K562 (cell line): ENCODE measurements around the gene BEST2. TPM values are rescaled to one million over a fixed set of nuclear protein-coding genes. Genes with fewer than 3 reads are reported as not detected.

Experiments used
- CREB3 ChIP-seq: fragments of 450-650 bp; conservative IDR thresholded peaks from 2 replicates; pipeline ENCODE4 v1.6.1; 2016; ENCODE audit warnings: missing genetic modification characterization, low read depth, mild to moderate bottlenecking, missing compliant biosample characterization, moderate library complexity
- HDAC1 ChIP-seq, 2 experiments: fragments of 450-650 bp; IDR thresholded peaks; 2 replicates each; pipeline ENCODE4 v1.6.1; 2016 to 2017; ENCODE audit warnings: inconsistent platforms in 1 of 2, mild to moderate bottlenecking in 1 of 2, moderate library complexity in 1 of 2
- L3MBTL2 ChIP-seq: fragments of 450-650 bp; IDR thresholded peaks from 2 replicates; pipeline ENCODE4 v1.6.1; 2016; ENCODE audit warnings: mild to moderate bottlenecking, moderate library complexity
- MAX ChIP-seq: sonication (generic); formaldehyde crosslinking; IDR thresholded peaks from 2 replicates; pipeline ENCODE4 v1.9.0; 2022; ENCODE audit warnings: mild to moderate bottlenecking, missing genetic modification reagents
- NONO ChIP-seq, 2 experiments: fragments of 200-400 bp in 1 of 2; fragments of 450-650 bp in 1 of 2; formaldehyde crosslinking in 1 of 2; IDR thresholded peaks; 2 replicates each; pipeline ENCODE4 v1.6.1; 2017; ENCODE audit warnings: low read depth in 2 of 2, mild to moderate bottlenecking in 2 of 2, moderate library complexity in 2 of 2, low read length in 1 of 2
- RAD51 ChIP-seq: fragments of 450-650 bp; IDR thresholded peaks from 2 replicates; pipeline ENCODE4 v1.7.1; 2016; ENCODE audit warnings: low read depth, mild to moderate bottlenecking, borderline replicate concordance
- RBFOX2 ChIP-seq: fragments of 200-400 bp; formaldehyde crosslinking; IDR thresholded peaks from 2 replicates; pipeline ENCODE4 v1.6.1; 2017; ENCODE audit warnings: low read depth, mild to moderate bottlenecking, low read length, moderate library complexity
- TOE1 ChIP-seq, 2 experiments: fragments of 450-650 bp in 1 of 2; sonication (generic) in 1 of 2; formaldehyde crosslinking in 1 of 2; IDR thresholded peaks; 2 replicates each; pipeline versions ENCODE4 v1.7.1 to v1.8.0; 2016 to 2022; ENCODE audit warnings: borderline replicate concordance in 2 of 2, mild to moderate bottlenecking in 2 of 2, antibody characterized with exemption in 1 of 2, inconsistent platforms in 1 of 2, low read depth in 1 of 2, missing genetic modification reagents in 1 of 2, moderate library complexity in 1 of 2
- ZNF445 ChIP-seq: fragments of 250-450 bp; sonication (Bioruptor Pico); IDR thresholded peaks from 2 replicates; pipeline ENCODE4 v1.4.0; 2020; ENCODE audit warnings: low read depth, mild to moderate bottlenecking, moderate library complexity
- ZNF609 ChIP-seq: sonication (generic); formaldehyde crosslinking; IDR thresholded peaks from 2 replicates; pipeline ENCODE4 v1.8.1; 2023; ENCODE audit warnings: missing genetic modification reagents, mild to moderate bottlenecking, borderline replicate concordance
- polyA plus RNA-seq, 8 experiments: library from polyadenylated mRNA; depleted of rRNA in 4 of 8; stranded (reverse) in 5 of 8; unstranded in 3 of 8; fragments of >200 nt; fragmentation: Nextera tagmentation in 2 of 8; fragmentation: Illumina TruSeq in 1 of 8; extraction: Ambion mirVana in 2 of 8; extraction: Trizol in 1 of 8; gene quantifications; 2 replicates each; pipeline versions ENCODE4 v1.2.1 to v1.2.3, GENCODE V29; 2011 to 2014; ENCODE audit warnings: inconsistent platforms in 1 of 8, missing spikeins in 1 of 8
- total RNA-seq, 7 experiments: library from RNA; depleted of rRNA in 6 of 7; stranded (reverse); fragments of >200 nt in 6 of 7; fragmentation: Illumina TruSeq in 2 of 7; extraction: Trizol in 2 of 7; gene quantifications; 2 replicates each; pipeline versions ENCODE4 v1.2.1 to v1.2.3, GENCODE V29; 2011 to 2021; ENCODE audit warnings: low replicate concordance in 1 of 7

Gene BEST2
- total and polyA plus RNA-seq, 9 of the 15 experiments (the other 6 are each of a cell fraction or from before 2014, with no cell fraction given): not detected

- TF ChIP-seq RBFOX2 (peak; percentile 65), ZNF445 (no peak), L3MBTL2 (peak; percentile 60), ZNF609 (CRISPR knock-in tag) (no peak), MAX (peak; percentile 73), CREB3 (tag) (no peak), NONO (IDR thresholded peaks at IDR 0.05; ENCODE audit: low read depth in 2 of 2, low read length in 1 of 2) (0 out of 4 replicates have a peak, but pooled peaks of 1 of the 2 experiments have one; percentile 4), RAD51 (peak; percentile 90), TOE1 (IDR thresholded peaks at IDR 0.05; ENCODE audit: borderline replicate concordance) (peak; percentile 60; the same call in 1 of the 2 replicates), TOE1 (CRISPR knock-in tag; IDR thresholded peaks at IDR 0.05; ENCODE audit: borderline replicate concordance, low read depth) (peak; percentile 74; the same call in 1 of the 2 replicates), HDAC1 (IDR thresholded peaks at IDR 0.05) (peak in 1 of 2 experiments; percentile 35; a peak in 1 of 4 replicates)
These were observed 23.3 kb downstream of the BEST2 start, which contains the start of gene HOOK2 (continued) for GRCh38 chr19:12774588-12775555.
